Mucosa of rectum (tissue), 2 donors: ENCODE measurements around the gene FRMD1.
"Not testable (repeated sequence)": the region's sequence is repeated elsewhere in the genome, so short reads cannot be mapped to it uniquely, and the experiment has no call there.

Experiments used
- H3K27ac ChIP-seq, 2 donors: one replicate each; pipeline ENCODE4 v1.7.0; 2013; ENCODE audit warnings: inconsistent platforms in 2 of 2, low read depth in 2 of 2, low read length in 2 of 2
- H3K27me3 ChIP-seq, 2 donors: one replicate each; pipeline ENCODE4 v1.7.0; 2013; ENCODE audit warnings: low read length in 2 of 2; ENCODE audit not compliant: control insufficient read depth in 2 of 2, insufficient read depth in 2 of 2
- H3K36me3 ChIP-seq, 2 donors: one replicate each; pipeline ENCODE4 v1.7.0; 2013; ENCODE audit warnings: low read length in 2 of 2; ENCODE audit not compliant: control insufficient read depth in 2 of 2, insufficient read depth in 2 of 2
- H3K4me1 ChIP-seq, 2 donors: one replicate each; pipeline ENCODE4 v1.7.0; 2013; ENCODE audit warnings: low read length in 2 of 2, mild to moderate bottlenecking in 1 of 2; ENCODE audit not compliant: control insufficient read depth in 2 of 2, insufficient read depth in 2 of 2
- H3K4me3 ChIP-seq, 2 donors: one replicate each; pipeline ENCODE4 v1.7.0; 2013; ENCODE audit warnings: low read length in 2 of 2
- H3K9ac ChIP-seq, 2 donors: one replicate each; pipeline ENCODE4 v1.7.0; 2013; ENCODE audit warnings: low read length in 2 of 2, low read depth in 1 of 2, mild to moderate bottlenecking in 1 of 2
- H3K9me3 ChIP-seq, 2 donors: one replicate each; pipeline ENCODE4 v1.7.0; 2013; ENCODE audit warnings: low read length in 2 of 2; ENCODE audit not compliant: control insufficient read depth in 2 of 2
- donor health status: healthy.
- donor health status: Normal muscosa, but diverticular disease.

The FRMD1 gene

GRCh38 chr6:168081858-168082546 lies 3.0 kb upstream of the FRMD1 start:
- Histone ChIP-seq H3K9me3 (no peaks in the 10 kb centered on the region), H3K27me3 (no peaks in the 10 kb centered on the region), H3K27ac (peak overlapping the region in 1 of 2 donors; percentile 32), H3K36me3 (no peaks in the 10 kb centered on the region), H3K4me1 (peaks cover 24 to 44% of the 10 kb centered on the region in 2 donors), H3K9ac (no peak overlapping the region), H3K4me3 (peak overlapping the region in 1 of 2 donors; percentile 7)

DNA sequence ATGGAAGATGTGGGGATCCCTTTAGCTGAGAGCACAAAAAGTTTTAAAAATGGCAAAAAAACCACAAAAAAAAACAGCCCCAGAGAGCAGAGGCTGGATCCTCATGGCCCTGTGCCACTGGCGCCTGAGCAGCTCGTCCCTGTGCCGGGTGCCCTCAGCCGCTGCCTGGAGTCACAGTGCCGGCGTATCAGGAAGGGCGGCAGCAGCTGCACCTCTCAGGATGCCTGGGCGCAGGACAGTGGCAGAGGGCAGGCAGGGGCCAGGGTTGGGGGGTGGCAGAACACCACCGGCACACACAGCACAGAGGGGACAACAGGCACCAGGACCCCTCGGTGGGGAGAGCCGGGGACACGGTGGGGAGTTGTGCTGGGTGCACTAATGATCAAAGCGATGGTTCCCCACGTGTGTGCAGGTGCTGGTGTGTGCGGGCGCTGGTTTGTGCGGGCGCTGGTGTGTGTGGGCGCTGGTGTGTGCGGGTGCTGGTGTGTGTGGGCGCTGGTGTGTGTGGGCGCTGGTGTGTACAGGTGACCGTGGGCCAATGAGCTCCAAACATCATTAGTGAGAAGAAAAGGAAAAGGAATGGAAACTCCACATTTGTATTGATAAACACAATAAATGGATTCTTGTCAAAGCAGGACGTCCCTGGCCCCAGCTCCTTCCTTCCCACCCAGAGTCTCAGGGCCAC lies 1.5 kb upstream of the FRMD1 start:
- Histone ChIP-seq H3K4me3 (no peak overlapping the region), H3K9me3 (no peaks in the 10 kb centered on the region), H3K27me3 (no peaks in the 10 kb centered on the region), H3K27ac (no peak overlapping the region), H3K36me3 (no peaks in the 10 kb centered on the region), H3K4me1 (peaks cover 24 to 44% of the 10 kb centered on the region in 2 donors), H3K9ac (no peak overlapping the region)

- Histone ChIP-seq H3K27ac (peak overlapping the region; percentile 88), H3K9ac (peak overlapping the region; percentile 41 to 67), H3K4me1 (peaks cover 21 to 41% of the 10 kb centered on the region in 2 donors), H3K9me3 (no peaks in the 10 kb centered on the region), H3K4me3 (peak overlapping the region; percentile 60 to 70), H3K36me3 (peaks cover 11 to 12% of the 10 kb centered on the region in 2 donors), H3K27me3 (no peaks in the 10 kb centered on the region)
These were observed 653 bp downstream of the FRMD1 start for GRCh38 chr6:168078175-168078942.

DNA sequence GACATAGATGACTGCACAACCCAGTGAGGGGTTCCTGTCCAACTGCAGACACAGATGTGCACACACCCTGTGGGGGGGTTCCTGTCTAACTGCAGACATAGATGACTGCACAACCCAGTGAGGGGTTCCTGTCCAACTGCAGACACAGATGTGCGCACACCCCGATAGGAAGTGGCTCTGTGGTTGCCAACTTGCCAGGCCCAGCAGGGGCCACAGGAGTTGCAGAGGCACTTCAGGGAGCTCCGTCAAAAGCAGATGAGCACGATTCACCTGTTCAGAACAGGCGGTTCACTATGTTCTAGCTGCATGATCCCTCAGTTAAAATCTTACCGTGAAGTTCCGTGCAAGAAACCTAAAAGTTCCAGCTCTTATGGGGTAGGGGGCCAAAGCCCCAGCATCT lies 1.6 kb downstream of the FRMD1 start:
- Histone ChIP-seq H3K4me1 (peaks cover 11 to 32% of the 10 kb centered on the region in 2 donors), H3K4me3 (peak overlapping the region in 1 of 2 donors; percentile 70), H3K36me3 (peaks cover 11 to 12% of the 10 kb centered on the region in 2 donors), H3K27ac (peak overlapping the region in 1 of 2 donors; percentile 88)
- not testable (repeated sequence) for H3K9ac ChIP-seq, H3K27me3 ChIP-seq, H3K9me3 ChIP-seq

DNA sequence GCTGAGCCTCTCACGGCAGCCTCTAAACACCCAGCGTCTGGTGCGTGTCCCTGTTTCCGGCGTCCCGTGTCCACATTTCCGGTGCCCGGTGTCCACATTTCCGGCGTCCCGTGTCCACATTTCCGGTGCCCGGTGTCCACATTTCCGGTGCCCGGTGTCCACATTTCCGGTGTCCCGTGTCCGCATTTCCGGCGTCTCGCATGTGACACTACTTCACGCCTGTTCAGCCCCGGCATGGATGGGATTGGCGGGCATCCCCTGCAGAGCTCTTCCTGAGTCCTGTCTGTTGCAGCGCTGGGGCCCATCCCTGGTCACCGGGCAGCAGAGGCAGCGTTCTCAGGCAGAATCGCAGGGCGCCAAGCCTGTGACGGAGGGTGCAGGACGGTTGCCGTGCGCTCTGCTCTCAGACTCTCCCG lies 3.2 kb downstream of the FRMD1 start:
- no peaks in the 10 kb centered on the region for H3K9me3 ChIP-seq
- H3K4me3 ChIP-seq, result no peak overlapping the region
- peaks cover 9 to 24% of the 10 kb centered on the region in 2 donors for H3K4me1 ChIP-seq
- peaks cover 11 to 12% of the 10 kb centered on the region in 2 donors for H3K36me3 ChIP-seq
- H3K27me3 ChIP-seq, result no peaks in the 10 kb centered on the region
- H3K9ac ChIP-seq, result no peak overlapping the region
- no peak overlapping the region for H3K27ac ChIP-seq

GRCh38 chr6:168075216-168075615 lies 3.8 kb downstream of the FRMD1 start:
- Histone ChIP-seq H3K4me1 (peaks cover 9 to 24% of the 10 kb centered on the region in 2 donors), H3K36me3 (peaks cover 11 to 12% of the 10 kb centered on the region in 2 donors), H3K9me3 (no peaks in the 10 kb centered on the region), H3K27ac (no peak overlapping the region), H3K9ac (no peak overlapping the region), H3K4me3 (no peak overlapping the region), H3K27me3 (no peaks in the 10 kb centered on the region)

GRCh38 chr6:168073937-168074730 lies 4.9 kb downstream of the FRMD1 start:
- no peak overlapping the region for H3K27ac ChIP-seq
- H3K4me1 ChIP-seq, result peaks cover under 1 to 15% of the 10 kb centered on the region in 2 donors
- H3K4me3 ChIP-seq, result no peak overlapping the region
- no peak overlapping the region for H3K9ac ChIP-seq
- no peaks in the 10 kb centered on the region for H3K27me3 ChIP-seq
- H3K9me3 ChIP-seq, result no peaks in the 10 kb centered on the region
- peaks cover 11 to 12% of the 10 kb centered on the region in 2 donors for H3K36me3 ChIP-seq

- Histone ChIP-seq H3K9ac (no peak overlapping the region), H3K4me3 (no peak overlapping the region), H3K4me1 (peaks cover 0 to 4% of the 10 kb centered on the region in 2 donors), H3K9me3 (no peaks in the 10 kb centered on the region), H3K36me3 (peaks cover 11 to 12% of the 10 kb centered on the region in 2 donors), H3K27ac (no peak overlapping the region), H3K27me3 (no peaks in the 10 kb centered on the region)
These were observed 6.3 kb downstream of the FRMD1 start for GRCh38 chr6:168072730-168073129.

DNA sequence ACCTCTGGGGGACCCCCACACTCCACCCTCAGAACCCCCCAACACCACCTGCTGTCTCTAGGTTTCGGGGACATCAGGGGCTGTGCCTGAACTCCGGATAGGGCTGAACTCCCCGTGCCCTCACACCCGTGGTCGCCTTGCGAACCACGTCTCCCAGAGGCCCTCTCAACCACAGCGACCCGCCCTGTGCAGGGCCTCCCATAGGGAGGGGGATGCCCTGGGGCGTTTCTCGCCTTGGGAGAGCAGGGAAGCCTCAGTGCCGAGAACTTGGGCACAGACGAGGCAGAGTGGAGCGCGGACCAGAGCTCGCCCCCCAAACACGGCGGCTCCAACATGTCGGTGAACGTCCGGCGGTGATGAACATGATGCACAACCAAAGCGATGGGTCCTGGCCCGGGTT lies 6.8 kb downstream of the FRMD1 start:
- no peak overlapping the region for H3K4me3 ChIP-seq
- peaks cover 0 to 2% of the 10 kb centered on the region in 2 donors for H3K4me1 ChIP-seq
- no peaks in the 10 kb centered on the region for H3K9me3 ChIP-seq
- no peak overlapping the region for H3K9ac ChIP-seq
- peaks cover 11 to 12% of the 10 kb centered on the region in 2 donors for H3K36me3 ChIP-seq
- no peak overlapping the region for H3K27ac ChIP-seq
- no peaks in the 10 kb centered on the region for H3K27me3 ChIP-seq
